T-helper 2 cell (primary cell): ENCODE measurements around the gene CUL5.
A peak's percentile ranks its signal among the peaks of the same experiment; 100 is the strongest.
"Not testable (repeated sequence)": the region's sequence is repeated elsewhere in the genome, so short reads cannot be mapped to it uniquely, and the experiment has no call there.

Source experiments
- DNase-seq, 5 experiments: peaks; one replicate each; pipeline versions ENCODE4 v3.0.0 to v3.0.0-alpha.2; 2012 to 2022

CUL5 gene

DNA sequence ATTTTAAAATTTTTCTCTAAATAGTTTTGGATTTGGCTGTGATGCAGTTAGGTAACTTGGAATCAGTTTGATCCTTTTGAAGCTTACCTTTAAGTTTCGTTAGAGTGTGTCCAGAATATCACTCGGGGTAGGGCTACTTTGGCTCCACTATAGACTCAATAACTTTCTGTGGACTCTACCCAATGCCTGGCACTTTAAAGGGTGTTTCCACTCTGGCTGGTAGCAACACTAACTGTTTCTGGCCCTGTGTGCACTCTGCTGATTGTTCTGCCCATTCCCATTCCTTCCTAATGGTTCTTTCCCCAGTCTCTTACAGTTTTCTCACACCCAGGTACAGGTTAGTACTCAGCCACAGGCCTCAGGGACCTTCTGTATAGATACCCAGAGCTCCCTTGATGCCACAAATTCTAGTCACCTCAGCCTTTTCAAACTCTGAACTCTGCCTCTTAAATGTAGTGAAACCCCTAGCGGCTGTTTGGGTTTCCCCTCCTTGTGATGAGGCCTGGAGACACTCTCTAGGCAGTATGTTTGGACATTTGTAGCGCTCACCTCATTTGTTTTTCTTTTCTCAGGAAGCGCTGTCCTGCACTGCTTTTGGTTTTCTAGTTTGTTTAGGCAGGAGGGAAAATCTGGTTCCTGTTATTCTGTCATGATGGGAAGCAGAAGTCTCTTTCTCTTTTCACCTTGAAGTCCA lies 16.8 kb downstream of the CUL5 start:
- peak in 1 of 5 experiments; percentile 32 for DNase-seq

- DNase-seq, result no peak
Measured at GRCh38 chr11:108027057-108027456, 18.4 kb downstream of the CUL5 start.

DNA sequence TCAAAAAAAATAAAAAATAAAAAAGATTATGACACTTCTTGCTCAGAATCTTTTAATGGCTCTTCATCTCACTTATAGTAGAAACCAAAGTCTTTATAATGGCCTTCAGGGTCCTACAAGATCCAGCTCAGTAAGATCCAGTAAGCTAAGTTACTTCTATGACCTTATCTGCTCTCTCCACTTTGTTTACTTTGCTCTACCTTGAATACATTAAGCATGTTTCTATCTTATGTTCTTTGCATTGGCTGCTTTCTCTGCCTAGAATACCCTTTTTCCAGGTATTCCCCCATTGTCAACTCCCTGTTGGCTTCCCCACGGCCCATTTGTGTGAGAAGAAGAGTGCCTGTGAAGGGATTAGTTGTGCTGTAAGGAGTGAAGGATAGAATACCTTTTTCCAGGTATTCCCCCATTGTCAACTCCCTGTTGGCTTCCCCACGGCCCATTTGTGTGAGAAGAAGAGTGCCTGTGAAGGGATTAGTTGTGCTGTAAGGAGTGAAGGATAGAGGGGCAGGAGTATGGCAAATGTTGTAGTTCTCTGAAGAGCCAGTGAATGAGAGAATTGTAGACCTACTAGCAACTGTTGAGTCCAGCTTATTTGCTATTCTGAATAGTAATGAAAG lies 20.2 kb downstream of the CUL5 start:
- DNase-seq, result not testable (repeated sequence)

DNA sequence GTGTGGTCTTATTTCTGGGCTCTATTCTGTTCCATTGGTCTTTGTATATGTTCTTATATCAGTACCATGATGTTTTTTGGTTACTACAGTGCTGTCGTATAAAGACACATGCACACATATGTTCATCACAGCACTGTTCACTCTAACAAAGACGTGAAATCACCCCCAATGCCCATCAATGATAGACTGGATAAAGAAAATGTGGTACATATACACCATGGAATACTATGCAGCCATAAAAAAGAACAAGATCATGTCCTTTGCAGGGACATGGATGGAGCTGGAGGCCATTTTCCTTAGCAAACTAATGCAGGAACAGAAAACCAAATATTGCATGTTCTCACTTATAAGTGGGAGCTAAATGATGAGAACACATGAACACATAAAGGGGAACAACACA lies 22.9 kb downstream of the CUL5 start:
- DNase-seq, result not testable (repeated sequence)

DNA sequence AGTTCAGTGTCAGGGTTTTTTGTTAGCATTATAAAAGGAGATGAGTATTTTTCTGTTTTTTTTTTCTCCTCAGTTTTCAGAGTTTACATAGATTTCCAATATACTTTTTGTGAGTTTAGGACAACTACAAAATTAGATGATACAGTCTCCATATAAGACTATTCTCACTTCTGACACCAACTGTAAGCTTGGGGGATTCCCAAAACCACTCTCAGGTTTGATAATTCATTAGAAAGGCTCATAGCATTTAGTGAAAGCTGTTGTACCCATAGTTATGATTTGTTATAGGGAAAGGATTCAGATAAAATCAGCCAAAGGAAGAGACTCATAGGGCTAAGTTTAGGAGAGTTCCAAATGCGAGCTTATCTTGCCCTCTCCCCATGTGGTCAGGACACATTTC lies 24.1 kb downstream of the CUL5 start:
- no peak for DNase-seq

DNA sequence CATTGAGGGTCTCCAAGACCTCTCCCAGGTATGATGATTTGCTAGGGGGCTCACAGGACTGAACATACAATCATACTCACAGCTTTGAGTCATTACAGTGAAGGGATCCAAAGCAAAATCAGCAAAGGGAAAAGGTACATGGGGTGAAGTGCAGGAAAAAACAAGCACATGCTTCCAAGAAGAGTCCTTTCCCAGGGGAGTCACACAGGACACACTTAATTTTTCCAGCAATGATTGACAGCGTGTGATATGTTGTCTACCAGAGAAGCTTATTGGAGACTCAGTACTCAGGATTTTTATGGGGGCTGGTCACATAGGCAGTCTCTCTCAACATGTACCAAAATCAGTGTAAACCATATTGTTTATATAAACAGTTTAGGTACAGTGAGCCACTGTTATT lies 25.3 kb downstream of the CUL5 start:
- no peak for DNase-seq

GRCh38 chr11:108034952-108035351 lies 26.3 kb downstream of the CUL5 start:
- no peak for DNase-seq

- DNase-seq, result no peak
Measured at GRCh38 chr11:108035690-108036089, 27.0 kb downstream of the CUL5 start.

DNA sequence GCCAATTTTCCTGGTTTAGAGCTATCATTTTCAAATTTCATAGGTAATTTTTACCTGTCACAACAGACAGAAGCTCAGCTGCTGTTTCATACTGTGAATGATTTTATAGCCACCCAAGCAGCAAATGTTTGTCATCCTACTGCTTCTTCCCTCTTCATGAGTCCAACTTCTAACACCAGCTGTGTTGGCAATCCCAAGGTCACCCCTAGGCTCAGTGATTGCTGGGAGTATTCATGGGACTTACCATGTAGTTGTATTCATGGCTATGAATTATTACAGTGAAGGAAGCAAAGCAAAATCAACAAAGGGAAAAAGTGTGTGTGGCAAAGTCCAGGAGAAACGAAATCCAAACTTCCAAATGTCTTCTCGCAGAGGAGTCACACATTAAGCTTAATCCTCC lies 28.5 kb downstream of the CUL5 start:
- DNase-seq, result no peak

GRCh38 chr11:108037636-108038035 lies 28.9 kb downstream of the CUL5 start:
- no peak for DNase-seq

DNA sequence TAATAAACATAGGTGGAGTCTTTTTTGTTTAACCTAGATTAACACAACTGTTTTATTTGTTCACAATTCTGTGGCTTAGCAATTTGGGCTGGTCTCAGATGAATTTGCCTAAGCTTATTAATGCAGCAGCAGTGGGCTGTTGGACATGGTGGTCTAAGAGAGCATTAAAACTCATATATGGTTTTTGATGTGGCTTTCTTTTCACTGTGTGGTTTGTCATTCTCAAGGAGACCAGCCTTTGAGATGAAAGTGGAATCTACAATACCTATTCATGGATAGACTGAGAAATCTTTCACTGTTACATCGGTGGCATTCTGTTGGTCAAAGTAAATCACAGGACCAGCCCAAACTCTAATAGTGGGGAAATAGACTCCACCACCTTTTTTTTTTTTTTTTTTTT lies 39.6 kb downstream of the CUL5 start:
- DNase-seq, result no peak

DNA sequence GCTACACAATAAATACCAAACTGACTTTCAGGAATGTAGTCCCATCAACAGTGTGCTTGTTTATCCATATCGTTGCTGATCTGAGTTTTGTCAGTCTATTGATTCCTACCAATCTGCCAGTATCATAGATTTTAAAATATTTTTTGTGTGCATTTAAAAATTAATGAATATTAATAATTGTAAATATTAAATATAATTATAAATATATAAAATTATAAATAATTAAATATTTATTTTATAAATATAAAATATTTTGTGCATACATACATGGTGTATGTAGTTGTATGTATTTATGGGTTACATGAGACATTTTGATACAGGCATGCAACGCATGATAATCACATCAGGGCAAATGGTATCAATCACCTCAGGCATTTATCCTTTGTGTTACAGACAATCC lies 53.6 kb downstream of the CUL5 start:
- no peak for DNase-seq

GRCh38 chr11:108063410-108063809 lies 54.7 kb downstream of the CUL5 start:
- DNase-seq, result no peak

DNA sequence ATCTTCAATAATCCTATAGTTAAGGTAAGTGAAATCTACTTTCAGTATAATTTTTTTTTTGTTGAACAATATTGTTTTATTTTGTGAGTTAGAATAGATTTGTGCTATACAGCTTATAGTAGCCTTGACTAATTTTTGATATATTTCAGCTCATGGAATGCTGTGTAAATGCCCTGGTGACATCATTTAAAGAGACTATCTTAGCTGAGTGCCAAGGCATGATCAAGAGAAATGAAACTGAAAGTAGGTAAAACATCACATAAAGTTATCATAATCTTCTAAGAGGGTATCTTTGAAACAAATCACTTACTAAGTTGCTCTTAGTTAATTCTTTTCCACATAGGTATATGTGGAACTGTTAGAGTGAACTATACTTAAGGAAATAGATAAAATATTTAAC lies 61.2 kb downstream of the CUL5 start:
- DNase-seq, result peak in 2 of 5 experiments; percentile 1 to 42

DNA sequence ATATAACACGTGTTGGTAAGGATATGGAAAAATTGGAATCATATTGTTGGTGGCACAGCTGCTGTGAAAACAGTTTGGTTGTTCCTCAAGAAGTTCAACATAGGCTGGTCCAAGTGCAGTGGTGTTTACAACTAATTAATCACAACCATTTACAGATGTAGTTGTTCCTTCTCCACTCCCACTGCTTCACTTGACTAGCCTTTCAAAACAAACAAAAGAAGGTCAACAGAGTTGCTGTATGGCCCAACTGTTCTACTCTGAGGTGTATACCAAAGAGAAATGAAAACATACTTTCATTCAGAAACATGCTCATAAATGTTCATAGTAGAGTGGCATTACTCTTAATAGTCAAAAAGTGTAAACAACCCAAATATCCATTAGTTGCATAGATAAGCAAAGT lies 76.1 kb downstream of the CUL5 start:
- no peak for DNase-seq

DNA sequence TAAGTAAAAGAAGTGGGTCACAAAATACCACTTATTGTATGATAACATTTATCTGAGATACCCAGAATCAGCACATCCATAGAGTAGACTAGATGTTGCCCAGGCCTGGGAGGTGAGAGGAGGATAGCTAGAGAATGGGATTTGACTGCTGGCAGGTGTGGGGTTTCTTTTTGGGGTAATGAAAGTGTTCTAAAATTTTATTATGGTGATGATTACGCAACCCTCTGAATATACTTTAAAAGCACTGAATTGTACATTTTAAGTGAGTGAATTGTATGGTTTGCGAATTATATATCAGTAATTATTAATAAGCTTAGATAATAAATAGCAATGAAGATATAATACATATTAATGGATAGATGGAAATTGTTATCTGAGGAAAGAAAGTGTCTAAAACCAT lies 77.0 kb downstream of the CUL5 start:
- no peak for DNase-seq

GRCh38 chr11:108092134-108092533 lies 83.4 kb downstream of the CUL5 start:
- DNase-seq, result no peak

- no peak for DNase-seq
Measured at GRCh38 chr11:108093128-108093904, 84.6 kb downstream of the CUL5 start.

DNA sequence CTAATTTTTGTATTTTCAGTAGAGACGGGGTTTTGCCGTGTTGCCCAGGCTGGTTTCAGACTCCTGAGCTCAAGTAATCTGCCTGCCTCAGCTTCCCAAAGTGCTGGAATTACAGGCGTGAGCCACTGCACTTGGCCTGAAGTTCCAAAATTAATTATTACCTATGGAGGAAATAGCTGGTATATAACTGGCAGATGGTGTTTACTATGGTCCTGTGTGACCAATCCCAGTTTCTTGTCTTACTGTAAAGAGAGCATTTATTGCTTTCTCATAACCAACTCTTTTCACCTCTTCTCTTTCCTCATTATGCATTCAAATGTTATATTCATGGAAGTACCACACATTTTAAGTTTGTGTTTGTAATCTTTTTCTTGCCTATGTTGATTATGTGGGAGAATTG lies 88.5 kb downstream of the CUL5 start:
- DNase-seq, result no peak

DNA sequence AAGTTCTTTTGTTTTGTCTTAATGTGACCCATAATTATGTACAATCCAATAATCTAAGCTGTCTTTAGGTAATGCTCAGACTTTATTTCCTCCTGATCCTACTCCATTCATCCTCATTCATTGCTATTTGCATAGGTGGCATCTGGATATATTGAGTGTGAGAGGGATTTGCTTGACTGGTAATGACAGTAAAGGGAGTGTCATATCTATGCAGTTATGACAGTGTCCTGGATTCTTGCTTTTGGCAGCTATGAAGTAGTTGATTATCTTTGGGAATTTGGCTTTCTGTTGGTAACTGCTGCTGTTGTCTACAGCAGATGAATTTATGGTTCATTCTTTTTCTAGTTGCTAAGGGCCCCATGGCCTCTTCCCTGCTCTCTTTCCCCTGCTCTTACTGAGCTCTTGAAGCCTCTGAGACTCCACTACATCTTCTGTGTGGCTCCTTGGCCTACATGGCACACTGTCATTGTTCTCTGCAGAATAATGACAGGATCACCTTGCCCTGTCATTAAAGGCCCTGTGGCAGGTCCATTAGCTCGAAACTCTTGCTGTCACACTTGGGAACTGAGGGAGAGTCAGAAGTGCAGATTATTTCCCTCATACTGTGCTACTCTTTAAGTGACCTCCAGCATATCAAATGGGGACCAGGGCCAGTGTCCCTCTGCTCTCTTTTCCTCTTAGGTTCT lies 92.5 kb downstream of the CUL5 start:
- DNase-seq, result no peak

DNA sequence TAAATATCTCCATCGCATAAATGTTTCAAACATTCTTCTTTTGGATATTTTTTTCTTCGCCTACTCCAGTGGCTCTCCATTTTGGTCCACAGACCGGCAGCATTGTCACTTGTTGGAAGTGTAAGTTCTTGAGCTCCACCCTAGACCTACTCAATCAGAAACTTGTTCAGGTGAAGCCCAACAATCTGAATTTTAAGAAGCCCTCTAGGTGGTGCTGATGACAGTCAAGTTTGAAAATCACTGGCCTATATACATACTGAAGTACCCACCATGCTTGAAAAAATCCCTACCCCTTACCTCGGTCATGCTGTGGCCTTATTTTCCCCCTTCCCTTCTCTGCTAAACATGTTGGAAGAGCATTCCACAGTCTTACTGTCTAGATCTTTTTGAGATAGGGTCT lies 102.4 kb downstream of the CUL5 start:
- no peak for DNase-seq

GRCh38 chr11:108112057-108112456 lies 103.4 kb downstream of the CUL5 start:
- DNase-seq, result no peak

- no peak for DNase-seq
Measured at GRCh38 chr11:108115500-108116140, 106.9 kb downstream of the CUL5 start.
